ENCODE results near the gene GH2.

Gene GH2

GRCh38 chr17:63881935-63882601 lies at the start of gene GH2:
TSS of gene GH2 (minus strand) at chr17:63881944. CDS start at chr17:63881801, 143 bp downstream.
- intact Hi-C loops (cut with DNase I; ENCODE audit: low total_unique reads): no loop called here

GRCh38 chr17:63930951-63931575 lies 49.3 kb upstream of the GH2 start:
- DNase-seq: peak; percentile 68 to 80
- H3K9me3 ChIP-seq: no peaks in the 10 kb centered on the region
- H3K4me3 ChIP-seq: no peak overlapping the region
- intact Hi-C loops (cut with DNase I; ENCODE audit: low total_unique reads): no loop called here
- no peak for TF ChIP-seq CTCF (IDR thresholded peaks at IDR 0.05)
- H3K36me3 ChIP-seq: no peaks in the 10 kb centered on the region
- peaks cover 0 to 6% (median 0%) of the 10 kb centered on the region in 4 donors for H3K4me1 ChIP-seq
- no peak overlapping the region for H3K27ac ChIP-seq
- peaks cover 0 to 16% of the 10 kb centered on the region in 2 donors for H3K27me3 ChIP-seq

More at GRCh38 chr17:63881935-63882601, at the start of gene GH2:
- no peaks in the 10 kb centered on the region for H3K36me3 ChIP-seq
- H3K27me3 ChIP-seq: peaks cover 0 to 19% of the 10 kb centered on the region in 2 donors
- no peaks in the 10 kb centered on the region for H3K9me3 ChIP-seq
- peak; percentile 32 to 50 for TF ChIP-seq CTCF (IDR thresholded peaks at IDR 0.05)
- no peak within 1 kb of the TSS for H3K27ac ChIP-seq
- H3K4me3 ChIP-seq: no peak within 1 kb of the TSS
- H3K4me1 ChIP-seq: no peaks in the 10 kb centered on the region
- no peak for DNase-seq

GRCh38 chr17:63929860-63930766 lies 48.4 kb upstream of the GH2 start:
- H3K4me3 ChIP-seq: no peak overlapping the region
- intact Hi-C loops (cut with DNase I; ENCODE audit: low total_unique reads): loop anchor here (10.0 kb wide), 1 partner anchor 95 kb away; the partner anchor contains the start of gene ICAM2
- DNase-seq: peak in 1 of 2 donors; percentile 47
- H3K9me3 ChIP-seq: no peaks in the 10 kb centered on the region
- TF ChIP-seq CTCF (IDR thresholded peaks at IDR 0.05): no peak
- peaks cover 0 to 12% of the 10 kb centered on the region in 2 donors for H3K27me3 ChIP-seq
- H3K4me1 ChIP-seq: peaks cover 0 to 6% (median 0%) of the 10 kb centered on the region in 4 donors
- H3K27ac ChIP-seq: no peak overlapping the region
- H3K36me3 ChIP-seq: no peaks in the 10 kb centered on the region

- TF ChIP-seq CTCF (IDR thresholded peaks at IDR 0.05): no peak
- no peak overlapping the region for H3K27ac ChIP-seq
- DNase-seq: no peak
These were observed 47.4 kb upstream of the GH2 start for GRCh38 chr17:63928966-63929695.

More at GRCh38 chr17:63928966-63929695, 47.4 kb upstream of the GH2 start:
- peaks cover 0 to 8% of the 10 kb centered on the region in 2 donors for H3K27me3 ChIP-seq
- peaks cover 0 to 6% (median 0%) of the 10 kb centered on the region in 4 donors for H3K4me1 ChIP-seq
- H3K36me3 ChIP-seq: no peaks in the 10 kb centered on the region
- intact Hi-C loops (cut with DNase I; ENCODE audit: low total_unique reads): loop anchor here (10.0 kb wide), 1 partner anchor 96 kb away; the partner anchor contains the start of gene ICAM2
- no peaks in the 10 kb centered on the region for H3K9me3 ChIP-seq
- no peak overlapping the region for H3K4me3 ChIP-seq
